Activated gamma-delta T cell (primary cell): Measurements from ENCODE around the gene KIAA0753.

Experiments
- DNase-seq: peaks from one replicate; lab custom pipeline; 2025; lab: John Stamatoyannopoulos, UW
- total RNA-seq, 2 donors: gene quantifications; one replicate each; lab custom pipeline; 2026; lab: John Stamatoyannopoulos, UW

Gene KIAA0753
- 27.4 to 27.6 reads per million in 2 donors for total RNA-seq

DNA sequence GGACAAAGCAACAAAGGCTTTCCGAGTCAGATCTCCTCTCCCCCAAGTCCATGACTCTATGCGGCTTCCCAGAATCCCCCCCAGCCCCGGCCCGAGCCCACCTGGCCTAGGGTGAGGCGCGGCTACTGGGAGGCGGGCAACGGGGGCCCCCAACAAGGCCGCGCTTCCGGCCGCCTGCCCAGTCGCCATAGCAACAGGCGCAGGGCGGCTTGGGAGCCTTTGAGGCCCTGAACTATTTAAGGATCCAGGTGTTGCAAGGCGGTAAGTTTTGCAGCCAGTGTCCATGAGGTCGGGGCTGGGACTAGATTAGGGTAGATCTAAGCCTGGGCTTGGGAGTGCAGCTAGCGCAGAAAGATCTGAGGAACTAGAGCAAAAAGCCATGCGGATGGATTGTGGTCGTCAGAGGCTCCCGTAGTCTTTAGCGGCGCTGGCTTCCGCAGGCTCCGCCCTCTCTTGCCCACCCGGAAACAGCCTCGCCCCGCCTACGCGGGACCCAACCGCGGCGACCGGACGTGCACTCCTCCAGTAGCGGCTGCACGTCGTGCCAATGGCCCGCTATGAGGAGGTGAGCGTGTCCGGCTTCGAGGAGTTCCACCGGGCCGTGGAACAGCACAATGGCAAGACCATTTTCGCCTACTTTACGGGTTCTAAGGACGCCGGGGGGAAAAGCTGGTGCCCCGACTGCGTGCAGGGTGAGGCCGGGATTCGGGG lies at the start of gene KIAA0753, which contains the start of gene TXNDC17:
Gene KIAA0753 (minus strand): TSS at position 176 of the 711 bp plus-strand sequence. CDS start 5,608 bp downstream, outside the sequence.
Gene TXNDC17 (plus strand): TSS at position 525 of the 711 bp plus-strand sequence. CDS start 23 bp downstream, at position 548.
- DNase-seq: peak; percentile 85

DNA sequence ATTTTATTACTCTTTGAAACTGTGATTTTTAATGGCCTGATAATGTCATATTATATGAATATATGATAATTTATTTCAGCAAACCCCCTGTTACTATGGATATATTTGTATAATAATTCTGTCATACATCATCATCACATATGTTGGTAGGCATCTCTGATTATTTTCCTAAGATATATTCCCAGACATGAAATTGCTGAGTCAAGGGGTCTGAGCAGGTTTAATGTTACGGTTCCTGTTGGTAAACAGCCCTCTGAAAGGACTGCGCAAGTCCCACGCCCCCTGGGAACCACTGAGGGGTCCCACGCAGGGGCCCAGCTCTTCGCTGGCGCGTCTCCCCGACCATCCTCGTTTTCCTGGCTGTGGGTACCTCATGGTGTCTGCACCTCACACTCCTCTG lies 48.4 kb upstream of the KIAA0753 start:
- no peak for DNase-seq

GRCh38 chr17:6686026-6686425 lies 45.5 kb upstream of the KIAA0753 start:
- DNase-seq: no peak

DNA sequence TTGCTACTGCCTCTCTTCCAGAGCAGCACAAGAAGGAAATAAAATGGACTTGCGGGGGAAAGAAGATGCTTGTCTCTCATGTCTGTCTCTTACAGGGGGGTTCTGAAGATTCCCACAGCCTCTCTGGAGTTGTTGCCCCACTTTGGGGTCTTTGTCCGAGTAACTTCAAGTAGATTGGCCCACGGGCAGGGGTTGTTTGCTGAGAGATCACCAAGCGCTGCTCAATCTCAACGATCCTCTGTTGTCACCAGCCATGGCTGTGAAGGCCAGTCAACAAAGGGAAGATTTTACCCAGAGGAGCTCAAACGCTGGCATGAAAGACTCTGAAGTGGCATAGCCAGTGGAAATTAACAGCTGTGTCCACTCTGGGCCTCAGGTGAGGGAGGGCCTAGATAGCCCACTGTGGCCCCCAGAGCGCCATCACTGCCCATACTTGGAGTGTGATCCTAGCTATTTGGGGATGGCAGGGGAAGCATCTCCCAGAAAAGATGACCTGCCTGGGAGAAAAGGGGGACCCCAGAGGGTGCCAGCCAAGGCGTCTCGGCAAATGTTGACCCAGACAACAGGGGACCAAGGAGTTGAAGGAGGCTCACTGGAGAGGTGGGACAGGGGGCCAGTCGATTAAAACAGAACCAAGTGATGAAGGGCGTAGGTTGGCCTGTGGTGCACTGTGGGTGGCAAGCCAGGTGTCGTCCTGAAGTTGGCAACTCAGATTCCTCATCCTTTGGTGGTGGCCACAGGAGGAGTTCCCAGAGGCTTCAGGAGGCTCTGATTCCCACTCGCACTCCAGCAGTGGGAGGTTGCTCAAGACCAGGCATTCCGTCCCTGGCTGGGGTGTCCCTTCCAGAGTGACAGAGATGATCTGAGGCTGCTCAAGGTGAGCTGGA lies 44.6 kb upstream of the KIAA0753 start:
- no peak for DNase-seq

DNA sequence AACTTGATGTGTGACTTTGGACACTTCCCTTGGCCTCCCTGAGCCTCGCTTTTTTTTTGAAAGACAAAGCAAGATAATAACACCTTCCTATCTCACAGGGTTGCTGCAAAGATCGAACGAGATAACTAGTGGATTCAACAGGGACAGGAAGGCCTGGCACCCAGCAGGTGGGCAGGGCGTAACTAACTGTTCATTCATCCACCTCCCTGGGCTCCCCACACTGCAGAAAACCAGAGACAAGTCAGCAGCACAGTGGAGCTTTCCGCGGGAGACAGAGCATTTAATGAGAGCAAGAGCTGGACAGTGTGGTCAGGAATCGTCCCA lies 43.9 kb upstream of the KIAA0753 start:
- DNase-seq: no peak

DNA sequence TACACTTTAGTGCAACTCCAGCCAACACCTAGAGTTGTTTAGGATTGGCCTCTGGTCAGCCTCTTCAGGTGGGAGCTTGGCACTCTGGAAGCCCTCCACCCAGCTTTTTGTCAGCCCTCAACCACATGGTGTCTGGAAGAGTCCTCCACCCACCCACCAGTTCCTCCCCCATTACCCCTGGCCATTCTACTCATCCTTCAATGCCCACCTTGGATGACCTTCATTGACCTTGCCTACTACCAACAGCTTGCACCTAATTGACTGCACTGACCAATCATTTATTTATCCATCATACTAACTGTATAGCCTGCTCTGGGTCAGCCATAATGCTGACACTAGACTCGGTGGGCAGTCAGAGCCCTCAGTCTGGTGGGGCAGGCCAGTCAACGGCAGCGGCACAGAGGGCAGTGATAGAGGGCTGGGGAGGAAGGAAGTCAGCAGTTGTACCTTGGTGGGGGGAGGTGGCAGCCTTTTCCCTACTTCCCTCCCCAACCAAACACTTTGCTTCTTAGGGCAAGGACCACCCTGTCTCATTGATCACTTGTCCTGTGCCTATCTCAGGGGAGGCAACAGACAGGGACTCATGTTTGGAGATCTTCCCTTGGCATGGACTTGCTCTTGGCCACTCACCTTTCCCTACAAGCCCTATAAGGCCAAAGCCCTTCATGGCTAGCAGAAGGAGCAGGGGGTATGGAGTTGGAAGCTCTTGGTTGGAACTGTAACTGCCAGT lies 43.4 kb upstream of the KIAA0753 start:
- no peak for DNase-seq

DNA sequence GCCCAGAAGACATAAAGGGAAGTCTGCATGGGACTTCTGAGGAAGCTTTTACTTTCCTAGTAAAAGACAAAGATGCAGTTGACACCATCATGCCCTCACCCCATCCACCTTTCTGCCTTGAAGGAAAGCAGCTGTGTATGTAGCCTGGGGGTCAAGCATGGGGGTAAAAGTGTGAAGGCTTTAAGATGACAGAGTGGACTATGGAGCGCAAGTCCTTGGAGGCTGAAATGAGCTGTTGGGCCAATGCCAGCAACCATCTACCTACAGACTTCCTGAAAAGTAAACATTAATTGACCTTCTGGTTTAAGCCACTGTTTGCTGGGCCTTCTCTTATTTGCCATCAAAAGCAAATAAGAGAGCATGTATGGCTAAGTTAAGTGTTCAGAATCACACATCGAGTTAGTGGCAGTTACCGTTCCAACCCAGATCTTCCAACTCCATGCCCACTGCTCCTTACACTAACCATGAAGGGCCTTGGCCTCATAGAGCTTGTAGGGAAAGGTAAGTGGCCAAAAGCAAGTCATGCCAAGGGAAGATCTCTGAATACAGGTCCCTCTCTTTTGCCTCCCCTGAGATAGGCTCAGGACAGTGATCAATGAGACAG lies 42.7 kb upstream of the KIAA0753 start:
- no peak for DNase-seq

DNA sequence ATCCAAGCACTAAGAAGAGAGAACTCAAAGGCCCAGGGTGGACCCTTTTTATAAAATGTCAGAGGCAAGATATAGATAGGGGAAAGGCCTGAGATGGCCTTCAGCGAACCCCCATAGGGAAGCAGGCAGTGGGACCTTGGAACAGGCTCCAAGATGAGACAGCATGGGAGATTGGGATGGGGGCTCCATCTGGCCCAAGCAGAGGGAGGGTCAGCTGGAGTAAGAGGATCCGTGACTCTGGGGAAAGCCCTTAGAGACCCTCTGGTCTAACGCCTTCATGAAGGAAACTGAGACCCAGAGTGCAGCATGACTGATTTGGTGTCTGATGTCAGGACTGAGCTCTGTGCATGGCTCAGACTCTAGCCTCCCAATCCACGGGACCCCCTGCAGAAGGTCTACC lies 41.8 kb upstream of the KIAA0753 start:
- DNase-seq: no peak

DNA sequence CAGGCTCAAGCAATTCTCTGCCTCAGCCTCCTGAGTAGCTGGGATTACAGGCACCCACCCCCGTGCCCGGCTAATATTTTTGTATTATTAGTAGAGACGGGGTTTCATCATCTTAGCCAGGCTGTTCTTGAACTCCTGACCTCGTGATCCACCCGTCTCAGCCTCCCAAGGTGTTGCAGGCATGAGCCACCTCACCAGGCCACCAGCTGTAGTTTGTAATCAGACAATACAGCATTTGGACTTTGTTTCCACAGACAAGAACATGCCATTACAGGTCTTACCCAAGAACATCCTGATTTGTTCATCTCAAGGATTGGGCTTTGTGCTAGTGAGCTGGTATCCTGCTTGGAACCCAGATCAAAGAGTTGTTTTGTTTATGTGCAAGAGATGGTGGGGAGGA lies 41.2 kb upstream of the KIAA0753 start:
- DNase-seq: no peak

- no peak for DNase-seq
These were observed 40.7 kb upstream of the KIAA0753 start for GRCh38 chr17:6681176-6681575.

GRCh38 chr17:6679241-6679640 lies 38.7 kb upstream of the KIAA0753 start:
- no peak for DNase-seq

DNA sequence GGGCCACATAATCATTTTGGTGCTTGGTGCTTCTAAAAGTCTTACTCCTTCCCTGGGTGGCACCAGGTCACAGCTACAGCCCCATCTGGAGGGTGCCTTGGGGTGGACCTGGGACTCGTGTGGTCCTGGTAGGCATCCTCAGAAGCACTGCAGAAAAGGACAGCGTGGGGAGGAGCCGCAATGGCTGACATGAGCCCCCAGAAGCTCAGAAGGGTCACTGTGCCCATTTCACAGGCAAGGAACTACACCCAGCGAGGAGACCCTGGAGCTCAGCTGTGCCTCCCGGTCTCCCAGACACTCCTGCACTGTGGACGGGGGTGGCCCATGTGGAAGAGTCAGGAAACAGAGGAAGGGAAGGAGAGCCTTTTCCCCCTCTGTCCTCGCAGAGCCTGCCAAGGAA lies 37.4 kb upstream of the KIAA0753 start:
- DNase-seq: no peak

GRCh38 chr17:6677158-6677831 lies 36.8 kb upstream of the KIAA0753 start:
- DNase-seq: no peak

- no peak for DNase-seq
These were observed 36.3 kb upstream of the KIAA0753 start for GRCh38 chr17:6676802-6677157.

GRCh38 chr17:6675201-6675825 lies 34.8 kb upstream of the KIAA0753 start:
- DNase-seq: no peak

GRCh38 chr17:6674586-6674985 lies 34.1 kb upstream of the KIAA0753 start:
- DNase-seq: no peak

- no peak for DNase-seq
These were observed 30.9 kb upstream of the KIAA0753 start for GRCh38 chr17:6671431-6671830.

- DNase-seq: no peak
These were observed 30.5 kb upstream of the KIAA0753 start for GRCh38 chr17:6670999-6671398.

DNA sequence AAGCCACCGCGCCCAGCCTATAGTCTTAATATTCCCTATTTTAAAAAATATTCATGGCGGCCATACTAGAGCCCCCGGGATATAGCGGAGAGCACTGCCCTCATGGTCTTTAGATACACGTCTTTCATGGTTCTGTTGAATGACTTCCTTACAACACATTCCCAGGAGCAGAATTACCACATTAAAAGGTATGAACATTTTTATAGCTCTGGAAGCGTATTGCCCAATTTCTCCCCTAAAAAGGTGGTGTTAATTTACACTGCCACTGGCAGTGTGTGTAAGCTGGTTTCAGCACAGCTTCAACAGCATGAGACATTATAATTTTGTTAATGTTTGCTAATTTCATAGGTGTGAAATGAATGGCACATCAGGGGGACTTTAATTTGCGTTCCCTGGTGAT lies 30.1 kb upstream of the KIAA0753 start:
- no peak for DNase-seq

DNA sequence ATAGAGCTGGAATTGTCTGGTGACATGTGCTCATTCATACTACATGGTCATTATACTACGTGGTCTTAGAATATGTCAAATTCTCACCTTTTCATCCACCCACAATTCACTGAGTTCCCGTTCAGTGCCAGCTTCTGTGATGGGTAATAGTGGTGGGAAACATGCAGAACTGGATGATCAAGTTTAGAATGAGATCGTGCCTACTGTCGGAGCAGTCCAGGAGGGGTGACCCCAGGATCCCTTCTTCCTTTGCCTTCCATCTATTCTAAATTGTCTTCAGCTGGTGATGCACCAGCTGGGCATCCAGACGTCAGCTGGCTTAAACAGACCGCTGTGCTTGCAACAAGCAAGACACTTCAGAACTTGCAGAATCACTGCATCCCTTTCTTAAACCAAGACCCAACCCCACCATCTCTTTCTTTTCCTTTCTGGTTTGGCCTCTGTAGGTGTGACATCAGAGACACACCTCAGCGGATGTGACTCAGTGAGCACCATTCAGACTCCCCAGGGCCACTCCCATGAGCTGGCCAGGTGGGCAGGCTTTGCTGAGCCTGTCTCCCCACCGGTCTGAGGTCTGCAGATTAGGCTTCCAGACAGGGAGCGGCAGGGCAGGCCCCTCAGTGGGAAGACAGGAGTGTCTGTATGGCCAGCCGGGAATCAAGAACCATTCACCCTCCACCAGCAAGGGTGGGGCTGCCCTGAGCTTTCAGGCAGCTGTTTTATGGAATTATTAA lies 29.1 kb upstream of the KIAA0753 start:
- no peak for DNase-seq
